Mesodermal cell (in vitro differentiated cells): ENCODE results near the gene FTHL17.

Source experiments
- H3K27ac ChIP-seq: 2 replicates; pipeline ENCODE4 v1.7.0; 2013; ENCODE audit warnings: mild to moderate bottlenecking, low read depth, low read length, moderate library complexity; ENCODE audit not compliant: severe bottlenecking
- H3K36me3 ChIP-seq: 2 replicates; pipeline ENCODE4 v1.7.1; 2013; ENCODE audit warnings: mild to moderate bottlenecking, low read length, moderate library complexity; ENCODE audit not compliant: control insufficient read depth, insufficient read depth
- H3K4me1 ChIP-seq: one replicate; pipeline ENCODE4 v1.7.1; 2013; ENCODE audit warnings: mild to moderate bottlenecking, low read length; ENCODE audit not compliant: insufficient read depth, control insufficient read depth, poor library complexity, severe bottlenecking
- H3K4me3 ChIP-seq: 2 replicates; pipeline ENCODE4 v1.7.0; 2013; ENCODE audit warnings: low read length, control low read depth, mild to moderate bottlenecking; ENCODE audit not compliant: insufficient read depth, poor library complexity, severe bottlenecking; ENCODE audit errors: extremely low read depth
- H3K9me3 ChIP-seq: 2 replicates; pipeline ENCODE4 v1.7.1; 2013; ENCODE audit warnings: mild to moderate bottlenecking, low read length, moderate library complexity; ENCODE audit not compliant: control insufficient read depth
- WGBS, 2 experiments: methylation state at CpG; one replicate each; pipeline ENCODE4 v1.1.5; 2013; ENCODE audit warnings: missing lambda C conversion rate in 2 of 2; ENCODE audit not compliant: insufficient coverage in 2 of 2; 5-methylcytosine and 5-hydroxymethylcytosine counted together

The FTHL17 gene

DNA sequence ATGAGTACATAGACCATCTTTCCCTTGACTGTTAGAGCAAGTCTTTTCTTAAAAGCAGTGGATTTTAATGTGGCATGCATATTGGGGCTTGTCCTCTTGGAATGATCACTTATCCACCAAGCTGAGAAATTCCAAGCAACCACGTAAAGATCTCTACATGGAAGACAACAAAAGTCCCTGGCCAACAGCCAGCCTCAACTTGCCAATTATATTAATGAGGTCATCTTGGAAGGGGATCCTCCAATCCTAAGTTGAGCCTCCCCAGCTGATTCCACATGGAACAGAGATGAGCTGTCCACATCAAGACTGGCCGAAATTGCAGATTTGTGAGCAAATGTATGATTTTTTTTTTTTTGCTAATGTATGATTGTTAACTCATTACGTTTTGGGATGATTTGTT lies 20.6 kb upstream of the FTHL17 start:
- Histone ChIP-seq H3K36me3 (no peaks in the 10 kb centered on the region), H3K4me3 (no peak overlapping the region), H3K9me3 (no peaks in the 10 kb centered on the region), H3K27ac (no peak overlapping the region), H3K4me1 (no peaks in the 10 kb centered on the region)
- no CpG with 5 or more reads among the region's 3 CpGs for WGBS, 2 experiments

DNA sequence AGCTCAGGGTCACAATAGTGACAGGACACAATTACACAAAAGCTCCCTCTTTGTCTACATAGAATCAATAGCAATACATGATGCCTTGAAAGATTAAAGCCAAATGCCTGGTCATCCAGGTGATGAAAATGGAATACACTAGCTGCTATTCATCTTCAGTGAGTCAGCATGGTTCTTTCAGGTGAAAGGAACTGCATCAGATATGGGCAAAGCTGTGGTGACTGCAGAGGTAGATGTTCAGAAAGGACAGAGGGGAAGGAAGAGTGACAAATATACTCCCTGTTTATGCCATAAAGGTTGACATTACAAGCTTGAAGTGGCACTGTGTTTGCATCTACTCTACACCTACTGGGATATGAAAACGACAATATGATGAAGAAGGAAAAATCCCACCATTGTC lies 20.0 kb upstream of the FTHL17 start:
- WGBS, 2 experiments = no CpG with 5 or more reads among the region's 1 CpG
- H3K36me3 ChIP-seq = no peaks in the 10 kb centered on the region

DNA sequence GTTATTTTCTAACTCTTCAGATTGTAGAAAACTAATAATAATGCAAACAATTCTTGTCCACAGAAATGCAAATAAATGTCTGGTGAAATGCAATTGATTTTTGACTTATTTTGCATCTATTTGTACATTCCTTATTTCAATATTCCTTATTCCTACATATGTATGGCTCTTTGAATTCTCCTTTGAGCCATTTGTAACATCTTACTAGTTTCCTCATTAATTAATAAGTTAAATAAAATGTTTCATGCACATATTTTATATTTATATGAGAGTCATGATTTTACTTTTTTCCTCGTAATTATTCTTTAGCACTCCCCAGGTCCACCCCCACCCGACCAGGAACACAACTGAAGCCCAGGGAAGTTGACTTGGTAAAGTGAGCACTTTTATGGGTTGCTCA lies 2.7 kb upstream of the FTHL17 start:
- Histone ChIP-seq H3K9me3 (no peaks in the 10 kb centered on the region), H3K36me3 (no peaks in the 10 kb centered on the region), H3K4me3 (no peak overlapping the region), H3K4me1 (no peaks in the 10 kb centered on the region), H3K27ac (no peak overlapping the region)
- WGBS, 2 experiments = no CpG with 5 or more reads among the region's 2 CpGs

More for the DNA sequence above, 20.0 kb upstream of the FTHL17 start:
- H3K27ac ChIP-seq = no peak overlapping the region
- no peak overlapping the region for H3K4me3 ChIP-seq
- H3K9me3 ChIP-seq = no peaks in the 10 kb centered on the region
- H3K4me1 ChIP-seq = no peaks in the 10 kb centered on the region

DNA sequence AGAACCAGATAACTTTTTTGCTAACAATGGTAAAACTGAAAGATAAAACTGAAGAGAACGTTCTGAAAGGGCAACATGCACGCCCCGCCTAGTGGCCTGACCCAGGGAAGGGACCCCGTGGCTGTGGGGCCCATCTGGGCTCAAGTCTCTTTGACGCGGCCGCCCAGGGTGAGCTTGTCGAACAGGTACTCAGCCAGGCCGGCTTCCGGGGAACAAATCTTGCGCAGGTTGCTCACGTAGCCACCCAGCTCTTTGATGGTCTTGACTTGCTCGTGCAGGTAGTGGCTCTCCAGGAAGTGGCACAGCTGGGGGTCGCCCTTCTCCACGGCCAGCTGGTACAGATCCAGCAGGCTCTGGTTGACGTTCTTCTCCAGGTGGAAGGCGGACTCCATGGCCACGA lies 579 bp downstream of the FTHL17 start:
- H3K9me3 ChIP-seq = no peaks in the 10 kb centered on the region
- H3K4me1 ChIP-seq = no peaks in the 10 kb centered on the region
- H3K4me3 ChIP-seq = no peak overlapping the region
- H3K36me3 ChIP-seq = no peaks in the 10 kb centered on the region
- 87% methylated on average over 10 to 11 of the region's 18 CpGs for WGBS, 2 experiments
- no peak overlapping the region for H3K27ac ChIP-seq

DNA sequence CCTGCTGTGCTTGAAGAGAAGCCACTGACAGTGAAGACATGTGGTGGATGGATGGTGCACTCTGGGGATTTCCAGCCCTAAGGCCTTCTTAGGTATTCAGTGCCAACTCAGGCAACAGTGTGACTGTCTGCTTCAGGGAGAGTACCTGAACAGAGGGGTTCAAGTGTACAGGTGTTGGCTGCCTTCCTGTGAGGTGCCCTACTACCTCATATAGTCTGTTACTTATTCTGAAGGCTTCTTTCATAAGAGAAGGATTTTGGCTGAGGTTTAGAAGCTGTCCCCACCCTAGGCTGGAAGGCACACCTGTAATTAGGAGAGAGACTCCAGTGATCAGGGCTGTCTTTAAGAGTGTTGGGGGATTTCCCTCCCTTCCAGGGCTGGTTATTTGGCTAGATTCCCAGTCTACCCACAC lies 1.8 kb downstream of the FTHL17 start:
- Histone ChIP-seq H3K36me3 (no peaks in the 10 kb centered on the region), H3K9me3 (no peaks in the 10 kb centered on the region), H3K4me1 (no peaks in the 10 kb centered on the region), H3K27ac (no peak overlapping the region), H3K4me3 (no peak overlapping the region)

DNA sequence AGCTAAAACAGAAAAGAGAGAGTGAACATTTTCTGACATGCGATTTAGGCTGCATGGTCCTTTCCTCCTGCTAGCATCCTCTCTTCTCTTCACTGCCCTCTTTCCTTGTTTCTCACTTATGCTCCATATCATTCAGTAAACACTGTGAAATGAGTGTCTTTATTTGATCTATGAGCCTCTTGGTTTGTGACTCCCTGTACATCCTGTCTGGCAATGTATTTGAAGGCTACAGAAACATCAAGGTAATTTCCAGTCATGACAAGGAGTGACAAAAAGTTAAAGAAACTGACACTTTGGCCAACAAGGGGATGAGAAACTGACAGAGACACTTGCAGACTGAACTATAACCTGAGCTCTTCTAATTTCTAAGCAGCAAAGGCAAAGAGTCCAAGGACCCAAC lies 8.7 kb downstream of the FTHL17 start:
- Histone ChIP-seq H3K36me3 (no peaks in the 10 kb centered on the region), H3K9me3 (no peaks in the 10 kb centered on the region), H3K4me3 (no peak overlapping the region), H3K27ac (no peak overlapping the region), H3K4me1 (no peaks in the 10 kb centered on the region)
- no CpG with 5 or more reads among the region's 1 CpG for WGBS, 2 experiments

DNA sequence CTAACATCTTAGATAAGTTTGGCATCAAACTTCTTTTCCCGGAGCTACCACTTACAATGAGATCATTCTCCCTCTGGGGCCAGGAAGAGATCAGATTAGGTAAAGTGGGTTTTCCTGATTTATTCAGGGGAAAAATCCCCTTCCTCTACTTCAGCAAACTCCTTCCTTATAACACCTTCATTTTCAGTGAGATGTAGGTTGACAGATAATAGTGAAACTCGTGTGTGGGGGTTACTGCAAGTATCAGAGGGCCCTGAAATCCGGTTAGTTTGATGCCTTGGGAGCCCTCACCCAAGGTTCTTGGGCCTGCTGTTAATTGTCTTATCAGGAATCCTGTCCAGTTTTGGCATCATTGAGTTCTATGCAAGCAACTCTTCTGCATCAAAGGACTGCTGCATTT lies 10.8 kb downstream of the FTHL17 start:
- 70% methylated on average over 2 of the region's 3 CpGs; no CpG with 5 or more reads in 1 of the 2 experiments for WGBS, 2 experiments
- no peak overlapping the region for H3K4me3 ChIP-seq
- no peaks in the 10 kb centered on the region for H3K36me3 ChIP-seq
- no peak overlapping the region for H3K27ac ChIP-seq
- H3K9me3 ChIP-seq = no peaks in the 10 kb centered on the region
- H3K4me1 ChIP-seq = no peaks in the 10 kb centered on the region

DNA sequence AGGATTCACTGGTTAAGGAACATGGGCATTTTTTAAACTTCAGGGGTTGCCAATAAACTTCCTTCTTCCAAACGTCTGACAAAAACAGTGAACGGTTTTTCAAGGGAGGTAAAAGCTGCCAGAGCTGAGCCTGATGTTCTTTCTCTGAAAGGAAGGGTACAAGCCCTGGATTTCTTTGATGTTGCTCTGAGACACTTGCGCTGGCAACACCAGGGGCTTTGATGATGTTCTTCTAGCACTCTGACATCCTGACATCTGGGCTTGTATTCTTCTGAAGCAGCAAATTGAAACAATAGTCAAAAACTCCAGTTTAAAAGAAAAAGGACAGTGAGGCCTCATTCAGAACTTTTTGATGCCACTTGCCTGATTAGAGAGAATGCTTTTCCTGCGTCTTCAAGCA lies 11.8 kb downstream of the FTHL17 start:
- no peak overlapping the region for H3K27ac ChIP-seq
- WGBS, 2 experiments = 71 to 86% methylated on average over 1 of the region's 4 CpGs
- H3K4me1 ChIP-seq = no peaks in the 10 kb centered on the region
- no peak overlapping the region for H3K4me3 ChIP-seq
- no peaks in the 10 kb centered on the region for H3K9me3 ChIP-seq
- H3K36me3 ChIP-seq = no peaks in the 10 kb centered on the region

DNA sequence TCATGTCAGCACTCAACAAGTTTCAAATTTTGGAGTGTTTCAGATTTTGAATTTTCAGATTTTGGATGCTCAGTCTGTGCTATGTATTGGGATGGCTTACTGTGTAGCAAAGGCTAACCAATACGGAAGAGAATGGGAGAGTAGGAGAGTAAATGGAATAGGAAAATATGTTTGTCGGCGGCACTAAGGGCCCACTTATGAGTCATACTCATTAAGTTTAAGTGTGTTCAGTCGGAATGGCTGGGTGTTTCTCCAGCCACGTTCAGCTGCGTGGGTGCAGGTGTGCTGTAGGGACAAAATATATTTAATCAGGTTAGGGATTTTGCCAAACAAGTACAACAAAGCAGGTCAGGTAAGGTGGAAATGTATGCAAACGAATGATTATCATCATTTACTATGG lies 13.6 kb downstream of the FTHL17 start:
- Histone ChIP-seq H3K9me3 (no peaks in the 10 kb centered on the region), H3K36me3 (no peaks in the 10 kb centered on the region), H3K27ac (no peak overlapping the region), H3K4me3 (no peak overlapping the region), H3K4me1 (no peaks in the 10 kb centered on the region)
- 91 to 100% methylated on average over 1 to 4 of the region's 7 CpGs for WGBS, 2 experiments

DNA sequence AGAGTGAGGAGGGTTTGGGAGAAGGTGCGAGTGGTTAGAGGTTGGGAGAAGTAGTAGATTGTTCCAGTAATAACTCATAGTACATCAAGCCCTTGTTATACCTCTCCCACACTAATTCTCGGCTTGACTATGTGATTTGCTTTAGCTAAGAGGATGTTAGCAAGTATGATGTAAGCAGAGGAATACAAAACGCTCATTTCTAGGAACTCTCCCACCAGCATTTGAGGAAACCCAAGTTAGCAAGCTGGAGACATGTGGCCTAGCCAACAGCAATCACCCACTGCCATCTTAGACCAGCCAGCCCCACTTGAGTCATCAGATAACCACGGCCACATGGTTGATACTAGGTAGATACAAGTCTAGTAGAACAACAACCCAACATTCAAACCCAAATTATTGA lies 14.2 kb downstream of the FTHL17 start:
- Histone ChIP-seq H3K9me3 (no peaks in the 10 kb centered on the region), H3K4me3 (no peak overlapping the region), H3K27ac (no peak overlapping the region), H3K36me3 (no peaks in the 10 kb centered on the region), H3K4me1 (no peaks in the 10 kb centered on the region)
- WGBS, 2 experiments = 50 to 100% methylated on average over 1 of the region's 4 CpGs

DNA sequence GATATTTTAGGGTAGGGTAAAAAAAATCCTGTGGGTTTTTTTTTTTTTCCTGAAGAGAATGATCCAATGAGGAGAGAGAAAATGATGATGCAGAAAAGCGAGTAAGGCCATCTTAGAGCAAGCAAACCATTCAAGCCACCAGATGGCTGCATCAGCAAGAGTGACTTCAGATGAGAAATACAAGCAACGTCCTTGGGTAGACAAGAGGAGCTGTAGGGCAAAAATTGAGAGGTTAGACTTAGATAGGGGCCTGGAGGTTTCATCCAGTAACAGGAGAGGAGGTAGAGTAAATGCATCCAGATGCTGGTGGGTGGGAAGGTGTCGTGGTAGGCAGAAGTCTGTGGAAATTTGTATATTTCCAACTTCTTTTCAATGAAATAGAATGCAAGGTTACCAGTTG lies 14.6 kb downstream of the FTHL17 start:
- WGBS, 2 experiments = 100% methylated on average over 1 of the region's 3 CpGs; no CpG with 5 or more reads in 1 of the 2 experiments
- H3K9me3 ChIP-seq = no peaks in the 10 kb centered on the region
- H3K4me1 ChIP-seq = no peaks in the 10 kb centered on the region
- H3K27ac ChIP-seq = no peak overlapping the region
- no peak overlapping the region for H3K4me3 ChIP-seq
- H3K36me3 ChIP-seq = no peaks in the 10 kb centered on the region

DNA sequence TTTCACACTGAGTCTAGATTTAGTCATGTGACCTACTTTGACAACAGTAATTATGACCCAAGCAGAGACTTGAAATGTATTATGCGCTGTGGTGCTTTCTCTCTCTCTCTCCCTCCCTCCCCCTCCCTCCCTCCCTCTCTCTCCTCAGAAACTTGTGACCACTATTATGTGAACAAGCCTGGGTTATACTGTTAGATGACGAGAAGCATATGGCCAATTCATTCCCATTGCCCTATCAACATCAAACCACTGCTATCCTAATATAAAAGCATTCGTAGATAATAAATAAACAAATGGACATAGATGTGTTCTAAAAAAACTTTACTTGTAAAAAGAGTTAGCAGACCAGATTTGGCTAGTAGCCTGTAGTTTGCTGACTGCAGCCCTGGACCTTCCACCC lies 18.2 kb downstream of the FTHL17 start:
- no CpG with 5 or more reads among the region's 3 CpGs for WGBS, 2 experiments
- no peaks in the 10 kb centered on the region for H3K4me1 ChIP-seq
- no peaks in the 10 kb centered on the region for H3K9me3 ChIP-seq

More for the DNA sequence above, 18.2 kb downstream of the FTHL17 start:
- H3K36me3 ChIP-seq = no peaks in the 10 kb centered on the region
- H3K27ac ChIP-seq = no peak overlapping the region
- H3K4me3 ChIP-seq = no peak overlapping the region
